Fibroblast of mammary gland (primary cell): Measurements from ENCODE around the gene AUTS2.
A peak's percentile ranks its signal among the peaks of the same experiment; 100 is the strongest.

Source experiments
- DNase-seq: peaks from one replicate; pipeline ENCODE4 v3.0.0-alpha.2; 2010; ENCODE audit warnings: low read depth
- H3K4me3 ChIP-seq: 2 replicates; pipeline ENCODE4 v1.5.1; 2011; ENCODE audit warnings: low read depth, mild to moderate bottlenecking, low read length, moderate library complexity; ENCODE audit not compliant: control insufficient read depth
- CTCF ChIP-seq: conservative IDR thresholded peaks from 2 replicates; pipeline ENCODE4 v1.5.1; 2011; ENCODE audit warnings: low read depth, low read length, inconsistent platforms; ENCODE audit not compliant: control insufficient read depth, insufficient read depth

AUTS2 gene

GRCh38 chr7:69826283-69826682, 228.0 kb downstream of the AUTS2 start:
- DNase-seq = no peak
- no peak for TF ChIP-seq CTCF
- no peak overlapping the region for H3K4me3 ChIP-seq

- H3K4me3 ChIP-seq = no peak overlapping the region
- no peak for TF ChIP-seq CTCF
- no peak for DNase-seq
Observed at GRCh38 chr7:69827140-69827539, 228.9 kb downstream of the AUTS2 start.

- TF ChIP-seq CTCF = no peak
- no peak overlapping the region for H3K4me3 ChIP-seq
- no peak for DNase-seq
Observed at GRCh38 chr7:69827558-69827957, 229.3 kb downstream of the AUTS2 start.

GRCh38 chr7:69832356-69832755, 234.1 kb downstream of the AUTS2 start:
- no peak for TF ChIP-seq CTCF
- H3K4me3 ChIP-seq = no peak overlapping the region
- no peak for DNase-seq

- no peak overlapping the region for H3K4me3 ChIP-seq
- no peak for TF ChIP-seq CTCF
- DNase-seq = no peak
Observed at GRCh38 chr7:69833964-69834363, 235.7 kb downstream of the AUTS2 start.

- no peak for DNase-seq
- H3K4me3 ChIP-seq = no peak overlapping the region
- no peak for TF ChIP-seq CTCF
Observed at GRCh38 chr7:69836702-69837101, 238.4 kb downstream of the AUTS2 start.

- H3K4me3 ChIP-seq = no peak overlapping the region
- no peak for TF ChIP-seq CTCF
- peak; percentile 61 for DNase-seq
Observed at GRCh38 chr7:69837387-69838068, 239.3 kb downstream of the AUTS2 start.
